Measurements from ENCODE around the gene MYLK. TPM values are rescaled to one million over a fixed set of nuclear protein-coding genes. Genes with fewer than 3 reads are reported as not detected.

MYLK gene
- total and polyA plus RNA-seq, 3 experiments from 2014 or later: 0.09 to 0.10 TPM; not detected in 1

DNA sequence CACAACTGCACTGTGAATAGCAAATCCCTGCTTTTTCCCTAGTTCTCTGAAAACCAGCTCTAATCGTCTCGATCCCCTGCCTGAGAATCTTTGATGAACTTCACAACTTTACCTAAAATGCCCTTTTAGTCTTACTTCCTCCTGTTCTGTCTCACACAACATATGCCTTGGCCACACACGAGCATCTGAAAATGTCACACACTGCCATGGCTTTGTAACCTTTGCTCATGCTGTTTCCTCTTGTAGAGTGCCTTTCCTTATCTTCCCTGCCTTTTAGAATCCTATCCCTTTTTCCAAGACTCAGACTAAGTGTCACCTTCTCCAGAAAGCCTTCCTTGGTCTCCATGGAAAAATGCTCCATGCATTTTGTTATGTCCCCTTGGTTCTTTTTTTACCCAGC, 227.9 kb downstream of the MYLK start:
- H3K9me3 Mint-ChIP-seq: peaks cover 0 to 8% (median 2%) of the 10 kb centered on the region in 5 donors
- CTCF ChIA-PET: no interaction called here
- no peaks in the 10 kb centered on the region for H3K27me3 ChIP-seq (ENCODE audit: insufficient read depth, low read length, poor library complexity, severe bottlenecking)

DNA sequence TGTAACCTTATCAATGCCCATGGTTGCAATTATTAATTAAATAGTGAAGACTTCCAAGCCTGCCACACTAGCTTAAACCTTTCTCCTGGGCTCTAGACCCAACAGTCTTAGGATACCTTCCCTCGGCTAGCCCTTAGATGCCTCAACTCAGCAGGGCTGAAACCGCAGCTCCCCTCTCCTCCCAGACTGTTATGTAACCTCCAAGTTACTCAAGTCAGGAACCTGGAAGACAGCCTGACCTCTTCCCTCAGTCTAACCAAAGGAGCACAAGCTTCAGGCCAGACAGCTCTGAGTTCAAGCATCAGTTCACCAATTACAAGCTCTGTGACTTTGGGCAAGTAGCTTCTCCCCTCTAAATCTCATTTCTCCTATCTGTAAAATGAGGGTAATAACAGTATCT, 228.7 kb downstream of the MYLK start:
- H3K27me3 Mint-ChIP-seq: peaks cover 3 to 14% of the 10 kb centered on the region in 2 donors
- H3K4me1 Mint-ChIP-seq: no peaks in the 10 kb centered on the region
- H3K36me3 Mint-ChIP-seq: peaks cover 0 to 5% (median 0%) of the 10 kb centered on the region in 3 donors
- no peaks in the 10 kb centered on the region for H3K9me3 ChIP-seq (ENCODE audit: low read length)
- H3K27ac Mint-ChIP-seq: no peak overlapping the region
- no peaks in the 10 kb centered on the region for H3K36me3 ChIP-seq (ENCODE audit: insufficient read depth, low read length)
- H3K9me3 Mint-ChIP-seq: peaks cover 0 to 8% (median 2%) of the 10 kb centered on the region in 5 donors
- DNase-seq: no peak
- H3K27me3 ChIP-seq (ENCODE audit: insufficient read depth, low read length, poor library complexity, severe bottlenecking): no peaks in the 10 kb centered on the region
- no peak overlapping the region for H3K4me3 Mint-ChIP-seq
- H3K27ac ChIP-seq (ENCODE audit: low read depth, low read length): no peak overlapping the region
- H3K4me3 ChIP-seq (ENCODE audit: low read length): no peak overlapping the region
- ChIA-PET POLR2A (no interaction called here), CTCF (interaction anchor here (1.8 kb wide), 1 partner anchor 13 kb away, joined by 4 read pairs; no protein-coding TSS in a partner anchor)
- H3K4me1 ChIP-seq (ENCODE audit: insufficient read depth, low read length): no peaks in the 10 kb centered on the region

More for the DNA sequence above, 227.9 kb downstream of the MYLK start:
- H3K36me3 Mint-ChIP-seq: peaks cover 0 to 5% (median 0%) of the 10 kb centered on the region in 3 donors
- H3K4me1 Mint-ChIP-seq: no peaks in the 10 kb centered on the region
- no peak for DNase-seq
- H3K4me3 Mint-ChIP-seq: no peak overlapping the region
- H3K27ac ChIP-seq (ENCODE audit: low read depth, low read length): no peak overlapping the region
- H3K27ac Mint-ChIP-seq: no peak overlapping the region
- no peaks in the 10 kb centered on the region for H3K36me3 ChIP-seq (ENCODE audit: insufficient read depth, low read length)
- H3K4me3 ChIP-seq (ENCODE audit: low read length): no peak overlapping the region
- H3K9me3 ChIP-seq (ENCODE audit: low read length): no peaks in the 10 kb centered on the region
- POLR2A ChIA-PET: no interaction called here
- peaks cover 3 to 16% of the 10 kb centered on the region in 2 donors for H3K27me3 Mint-ChIP-seq
- H3K4me1 ChIP-seq (ENCODE audit: insufficient read depth, low read length): no peaks in the 10 kb centered on the region

DNA sequence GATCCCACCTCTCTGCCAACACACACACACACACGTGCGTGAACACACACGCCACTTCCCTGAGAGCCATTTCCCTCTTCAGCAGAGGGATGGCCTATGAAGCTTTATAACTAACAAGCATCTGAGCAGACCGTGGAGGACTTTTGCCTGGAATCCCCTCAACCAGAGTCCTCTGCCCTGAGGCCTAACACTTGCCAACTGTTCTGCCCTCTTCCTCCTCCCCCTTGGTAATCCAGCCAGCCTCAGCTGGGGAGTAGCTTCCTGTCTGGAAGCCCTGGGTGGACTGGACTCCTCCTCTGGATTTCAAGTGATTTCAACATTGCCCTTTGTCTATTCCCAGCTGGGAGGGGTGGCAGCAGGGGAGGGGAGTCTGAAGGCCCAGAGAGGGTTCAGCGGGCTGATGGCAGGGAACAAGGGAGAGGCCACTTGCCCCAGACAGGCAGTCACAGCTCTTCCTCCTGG, 230.9 kb downstream of the MYLK start:
- CTCF ChIA-PET: interaction anchor here (0.9 kb wide), 1 partner anchor 11 kb away, joined by 5 read pairs; no protein-coding TSS in a partner anchor
- POLR2A ChIA-PET: no interaction called here
- Histone ChIP-seq H3K9me3 (ENCODE audit: low read length) (no peaks in the 10 kb centered on the region), H3K27ac (ENCODE audit: low read depth, low read length) (no peak overlapping the region), H3K27me3 (ENCODE audit: insufficient read depth, low read length, poor library complexity, severe bottlenecking) (no peaks in the 10 kb centered on the region), H3K36me3 (ENCODE audit: insufficient read depth, low read length) (no peaks in the 10 kb centered on the region), H3K4me1 (ENCODE audit: insufficient read depth, low read length) (no peaks in the 10 kb centered on the region), H3K4me3 (ENCODE audit: low read length) (no peak overlapping the region)
- peaks cover 1 to 4% of the 10 kb centered on the region in 2 donors for H3K27me3 Mint-ChIP-seq
- H3K27ac Mint-ChIP-seq: no peak overlapping the region
- H3K4me3 Mint-ChIP-seq: no peak overlapping the region
- H3K9me3 Mint-ChIP-seq: peaks cover 0 to 8% (median 2%) of the 10 kb centered on the region in 5 donors
- H3K4me1 Mint-ChIP-seq: no peaks in the 10 kb centered on the region
- DNase-seq: no peak
- peaks cover 0 to 5% (median 0%) of the 10 kb centered on the region in 3 donors for H3K36me3 Mint-ChIP-seq

DNA sequence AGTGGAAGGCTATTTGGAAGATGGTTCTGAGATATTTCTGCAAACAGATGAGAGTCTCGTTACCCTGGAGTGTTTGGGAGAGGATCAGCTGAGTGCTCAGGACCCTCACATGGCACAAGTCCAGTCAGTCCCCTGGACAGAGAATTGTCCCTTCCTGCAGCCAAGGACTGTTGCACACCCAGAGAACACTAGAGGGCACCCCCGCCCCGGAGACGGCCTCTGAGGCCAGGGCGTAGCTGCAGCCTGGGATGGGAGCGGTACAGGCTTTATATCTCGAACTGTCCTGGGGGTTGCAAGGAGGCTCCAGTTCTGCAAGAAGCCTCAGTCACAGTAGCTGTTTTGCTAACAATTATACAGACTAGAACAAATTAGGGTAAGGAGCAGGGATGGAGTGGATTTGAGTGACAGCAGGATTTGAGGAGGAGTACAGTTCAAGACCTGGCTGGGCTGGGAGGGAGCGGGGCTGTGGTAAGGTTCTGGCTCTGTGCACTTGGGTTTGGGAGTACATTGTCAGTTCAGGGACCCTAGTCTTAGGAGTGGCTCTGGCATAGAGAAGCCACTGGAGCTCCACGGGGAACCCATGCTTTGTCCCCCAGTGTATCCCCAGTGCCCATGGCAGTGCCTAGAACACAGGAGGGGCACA, 231.7 kb downstream of the MYLK start:
- POLR2A ChIA-PET: no interaction called here
- H3K9me3 Mint-ChIP-seq: peaks cover 0 to 5% (median 2%) of the 10 kb centered on the region in 5 donors

DNA sequence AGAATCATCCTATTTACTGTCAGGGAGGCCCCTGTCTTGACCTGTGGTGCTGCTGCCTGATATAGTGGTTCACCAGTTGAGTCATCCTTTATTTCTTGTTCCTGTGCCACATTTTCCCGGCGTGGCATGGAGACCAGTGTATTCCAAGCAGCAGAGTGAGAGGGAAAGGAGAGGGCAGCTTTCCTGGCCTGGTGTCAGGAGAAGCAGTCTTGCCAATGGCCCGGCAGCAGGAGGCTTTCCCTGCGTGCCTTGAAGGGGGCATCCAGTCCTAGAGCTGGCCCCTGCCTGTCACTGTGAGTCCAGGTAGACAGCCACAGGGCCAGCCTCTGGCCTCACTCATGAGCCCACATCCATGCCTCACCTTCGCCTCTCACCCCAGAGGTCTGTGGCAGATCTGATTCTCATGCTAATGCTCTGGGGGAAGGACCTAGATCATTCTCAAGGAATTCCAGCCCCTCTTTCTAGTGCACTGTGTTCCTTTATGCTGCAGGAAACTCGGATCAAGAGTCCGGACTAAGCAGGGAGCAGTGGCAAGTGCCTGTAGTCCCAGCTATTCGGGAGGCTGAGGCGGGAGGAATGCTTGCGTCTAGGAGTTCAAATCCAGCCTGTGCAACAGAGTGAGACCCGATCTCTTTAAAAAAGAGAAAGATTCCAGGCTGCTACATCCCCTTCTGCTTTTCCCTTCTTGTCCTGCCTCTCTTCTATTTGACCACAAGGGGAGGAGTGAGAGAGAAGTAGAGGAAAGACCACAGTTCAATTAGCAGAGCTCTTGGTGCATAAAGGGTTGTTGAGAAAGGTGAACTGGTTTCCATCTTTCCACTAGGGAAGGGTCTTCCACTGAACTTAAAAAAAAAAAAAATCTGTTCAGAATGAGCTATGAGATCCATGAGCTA, 232.4 kb downstream of the MYLK start:
- Mint-ChIP-seq H3K9me3 (peaks cover 0 to 2% (median 0%) of the 10 kb centered on the region in 5 donors), H3K27me3 (peaks cover 0 to 1% of the 10 kb centered on the region in 2 donors), H3K36me3 (peaks cover 0 to under 1% (median 0%) of the 10 kb centered on the region in 3 donors), H3K27ac (no peak overlapping the region), H3K4me1 (no peaks in the 10 kb centered on the region), H3K4me3 (no peak overlapping the region)
- Histone ChIP-seq H3K36me3 (ENCODE audit: insufficient read depth, low read length) (no peaks in the 10 kb centered on the region), H3K4me1 (ENCODE audit: insufficient read depth, low read length) (no peaks in the 10 kb centered on the region), H3K27ac (ENCODE audit: low read depth, low read length) (no peak overlapping the region), H3K27me3 (ENCODE audit: insufficient read depth, low read length, poor library complexity, severe bottlenecking) (no peaks in the 10 kb centered on the region), H3K4me3 (ENCODE audit: low read length) (no peak overlapping the region), H3K9me3 (ENCODE audit: low read length) (no peaks in the 10 kb centered on the region)
- CTCF ChIA-PET: interaction anchor here (1.0 to 2.3 kb wide), 4 partner anchors 11 to 72 kb away, joined by 3 to 7 read pairs (median 4); no protein-coding TSS in a partner anchor
- POLR2A ChIA-PET: no interaction called here
- no peak for DNase-seq

More for the DNA sequence above, 231.7 kb downstream of the MYLK start:
- H3K27ac Mint-ChIP-seq: no peak overlapping the region
- H3K27me3 Mint-ChIP-seq: peaks cover 1 to 4% of the 10 kb centered on the region in 2 donors
- CTCF ChIA-PET: interaction anchor here (0.9 to 2.3 kb wide), 5 partner anchors 10 to 71 kb away, joined by 3 to 7 read pairs (median 4); no protein-coding TSS in a partner anchor
- Histone ChIP-seq H3K27ac (ENCODE audit: low read depth, low read length) (no peak overlapping the region), H3K4me1 (ENCODE audit: insufficient read depth, low read length) (no peaks in the 10 kb centered on the region), H3K27me3 (ENCODE audit: insufficient read depth, low read length, poor library complexity, severe bottlenecking) (no peaks in the 10 kb centered on the region), H3K4me3 (ENCODE audit: low read length) (no peak overlapping the region), H3K36me3 (ENCODE audit: insufficient read depth, low read length) (no peaks in the 10 kb centered on the region), H3K9me3 (ENCODE audit: low read length) (no peaks in the 10 kb centered on the region)
- H3K4me3 Mint-ChIP-seq: no peak overlapping the region
- H3K4me1 Mint-ChIP-seq: no peaks in the 10 kb centered on the region
- peaks cover 0 to 5% (median 0%) of the 10 kb centered on the region in 3 donors for H3K36me3 Mint-ChIP-seq
- no peak for DNase-seq

DNA sequence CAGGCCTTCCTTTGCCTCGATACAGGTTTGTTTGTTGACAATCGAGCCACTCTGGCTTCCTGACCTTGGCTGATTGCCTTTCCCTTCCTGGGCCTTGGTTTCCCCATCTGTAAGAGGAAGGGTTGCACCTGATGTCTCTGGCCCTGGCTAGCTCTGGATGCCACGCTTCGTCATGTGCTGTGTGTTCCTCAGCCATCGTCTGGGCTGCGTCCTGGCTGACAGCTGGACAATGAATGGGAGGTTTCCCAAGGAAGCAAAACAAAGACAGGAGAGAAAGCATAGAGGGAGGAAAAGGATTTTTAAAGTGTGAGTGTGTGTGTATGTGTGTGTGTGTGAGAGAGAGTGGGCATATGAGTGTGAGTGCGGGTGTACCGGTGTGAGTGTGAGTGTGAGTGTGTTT, 234.0 kb downstream of the MYLK start:
- POLR2A ChIA-PET: no interaction called here
- Mint-ChIP-seq H3K4me1 (no peaks in the 10 kb centered on the region), H3K9me3 (peaks cover 0 to 2% (median 0%) of the 10 kb centered on the region in 5 donors), H3K4me3 (no peak overlapping the region), H3K27me3 (peaks cover 0 to 1% of the 10 kb centered on the region in 2 donors), H3K27ac (no peak overlapping the region), H3K36me3 (no peaks in the 10 kb centered on the region)
- H3K36me3 ChIP-seq (ENCODE audit: insufficient read depth, low read length): no peaks in the 10 kb centered on the region
- H3K4me1 ChIP-seq (ENCODE audit: insufficient read depth, low read length): no peaks in the 10 kb centered on the region
- no peaks in the 10 kb centered on the region for H3K9me3 ChIP-seq (ENCODE audit: low read length)
- no peak overlapping the region for H3K4me3 ChIP-seq (ENCODE audit: low read length)
- no peaks in the 10 kb centered on the region for H3K27me3 ChIP-seq (ENCODE audit: insufficient read depth, low read length, poor library complexity, severe bottlenecking)
- DNase-seq: no peak
- CTCF ChIA-PET: no interaction called here
- H3K27ac ChIP-seq (ENCODE audit: low read depth, low read length): no peak overlapping the region

DNA sequence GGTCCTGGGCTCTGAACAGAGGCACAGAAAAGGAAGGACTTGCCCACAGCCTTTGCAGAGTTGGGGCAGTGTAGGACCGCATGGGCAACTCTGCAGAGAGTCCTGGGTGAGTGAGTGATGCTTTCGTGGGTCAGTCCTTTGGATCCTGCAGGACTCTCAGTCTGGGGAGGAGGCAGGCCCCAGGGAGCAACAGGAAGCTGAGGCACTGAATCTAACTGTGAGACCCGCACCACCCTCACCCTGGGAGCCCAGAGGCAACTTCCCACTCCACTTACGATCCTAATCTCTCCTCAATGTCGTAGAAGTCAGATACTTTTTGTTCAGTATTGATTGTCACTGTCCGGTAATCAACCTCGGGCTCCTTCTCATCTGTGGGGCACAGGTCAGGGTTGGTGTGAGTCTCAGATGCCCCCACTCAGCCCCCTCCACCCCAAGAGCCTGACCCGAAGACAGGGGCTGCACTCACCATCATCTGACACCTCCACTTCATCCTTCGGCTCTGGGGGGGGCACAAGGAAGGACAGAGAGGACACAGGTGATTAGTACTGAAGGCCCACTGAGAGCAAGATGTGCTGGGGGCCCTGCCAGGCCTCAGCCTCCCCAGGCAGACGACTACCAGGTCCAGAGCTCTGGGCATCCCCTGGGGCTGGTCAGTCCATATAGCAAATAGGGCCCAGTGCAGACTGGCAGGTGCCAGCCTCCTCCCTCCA, 235.3 kb downstream of the MYLK start:
- no peaks in the 10 kb centered on the region for H3K36me3 ChIP-seq (ENCODE audit: insufficient read depth, low read length)
- H3K4me1 Mint-ChIP-seq: no peaks in the 10 kb centered on the region
- no peak overlapping the region for H3K4me3 Mint-ChIP-seq
- H3K36me3 Mint-ChIP-seq: no peaks in the 10 kb centered on the region
- H3K27me3 ChIP-seq (ENCODE audit: insufficient read depth, low read length, poor library complexity, severe bottlenecking): no peaks in the 10 kb centered on the region
- H3K4me3 ChIP-seq (ENCODE audit: low read length): no peak overlapping the region
- ChIA-PET CTCF (no interaction called here), POLR2A (no interaction called here)
- H3K4me1 ChIP-seq (ENCODE audit: insufficient read depth, low read length): no peaks in the 10 kb centered on the region
- peaks cover 0 to 2% (median 0%) of the 10 kb centered on the region in 5 donors for H3K9me3 Mint-ChIP-seq
- H3K9me3 ChIP-seq (ENCODE audit: low read length): no peaks in the 10 kb centered on the region
- no peak overlapping the region for H3K27ac ChIP-seq (ENCODE audit: low read depth, low read length)
- no peak for DNase-seq
- H3K27ac Mint-ChIP-seq: no peak overlapping the region
- peaks cover 0 to 1% of the 10 kb centered on the region in 2 donors for H3K27me3 Mint-ChIP-seq
